IgD-negative memory B cell (primary cell): ENCODE results near the gene TEFM. TPM values are rescaled to one million over a fixed set of nuclear protein-coding genes. Genes with fewer than 3 reads are reported as not detected.
"Not testable (repeated sequence)": the region's sequence is repeated elsewhere in the genome, so short reads cannot be mapped to it uniquely, and the experiment has no call there.

Experiments
- H3K27ac Mint-ChIP-seq, 3 donors: one replicate each; pipeline ENCODE4 v1.8.0; 2020 to 2022; ENCODE audit warnings: mild to moderate bottlenecking in 3 of 3, mixed read lengths in 3 of 3, moderate library complexity in 1 of 3
- H3K27me3 Mint-ChIP-seq: one replicate; pipeline ENCODE4 v1.8.0; 2021; ENCODE audit warnings: mixed read lengths
- H3K36me3 Mint-ChIP-seq: one replicate; pipeline ENCODE4 v1.8.0; 2020; ENCODE audit warnings: mild to moderate bottlenecking, mixed read lengths
- H3K4me1 Mint-ChIP-seq, 3 donors: one replicate each; pipeline ENCODE4 v1.8.0; 2020 to 2022; ENCODE audit warnings: mixed read lengths in 3 of 3, mild to moderate bottlenecking in 1 of 3
- H3K4me3 Mint-ChIP-seq, 4 donors: one replicate each; pipeline ENCODE4 v1.8.0; 2020 to 2022; ENCODE audit warnings: mild to moderate bottlenecking in 4 of 4, mixed read lengths in 4 of 4, moderate library complexity in 3 of 4
- H3K9me3 Mint-ChIP-seq, 3 donors: one replicate each; pipeline ENCODE4 v1.8.0; 2020 to 2021; ENCODE audit warnings: mixed read lengths in 3 of 3, mild to moderate bottlenecking in 1 of 3
- polyA plus RNA-seq: library from polyadenylated mRNA; unstranded; fragments of 300-500 nt; fragmentation: Illumina TruSeq; gene quantifications from one replicate; pipeline ENCODE4 v1.2.3, GENCODE V29; 2021

TEFM gene, protein sequence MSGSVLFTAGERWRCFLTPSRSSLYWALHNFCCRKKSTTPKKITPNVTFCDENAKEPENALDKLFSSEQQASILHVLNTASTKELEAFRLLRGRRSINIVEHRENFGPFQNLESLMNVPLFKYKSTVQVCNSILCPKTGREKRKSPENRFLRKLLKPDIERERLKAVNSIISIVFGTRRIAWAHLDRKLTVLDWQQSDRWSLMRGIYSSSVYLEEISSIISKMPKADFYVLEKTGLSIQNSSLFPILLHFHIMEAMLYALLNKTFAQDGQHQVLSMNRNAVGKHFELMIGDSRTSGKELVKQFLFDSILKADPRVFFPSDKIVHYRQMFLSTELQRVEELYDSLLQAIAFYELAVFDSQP
- polyA plus RNA-seq = 19.0 TPM

DNA sequence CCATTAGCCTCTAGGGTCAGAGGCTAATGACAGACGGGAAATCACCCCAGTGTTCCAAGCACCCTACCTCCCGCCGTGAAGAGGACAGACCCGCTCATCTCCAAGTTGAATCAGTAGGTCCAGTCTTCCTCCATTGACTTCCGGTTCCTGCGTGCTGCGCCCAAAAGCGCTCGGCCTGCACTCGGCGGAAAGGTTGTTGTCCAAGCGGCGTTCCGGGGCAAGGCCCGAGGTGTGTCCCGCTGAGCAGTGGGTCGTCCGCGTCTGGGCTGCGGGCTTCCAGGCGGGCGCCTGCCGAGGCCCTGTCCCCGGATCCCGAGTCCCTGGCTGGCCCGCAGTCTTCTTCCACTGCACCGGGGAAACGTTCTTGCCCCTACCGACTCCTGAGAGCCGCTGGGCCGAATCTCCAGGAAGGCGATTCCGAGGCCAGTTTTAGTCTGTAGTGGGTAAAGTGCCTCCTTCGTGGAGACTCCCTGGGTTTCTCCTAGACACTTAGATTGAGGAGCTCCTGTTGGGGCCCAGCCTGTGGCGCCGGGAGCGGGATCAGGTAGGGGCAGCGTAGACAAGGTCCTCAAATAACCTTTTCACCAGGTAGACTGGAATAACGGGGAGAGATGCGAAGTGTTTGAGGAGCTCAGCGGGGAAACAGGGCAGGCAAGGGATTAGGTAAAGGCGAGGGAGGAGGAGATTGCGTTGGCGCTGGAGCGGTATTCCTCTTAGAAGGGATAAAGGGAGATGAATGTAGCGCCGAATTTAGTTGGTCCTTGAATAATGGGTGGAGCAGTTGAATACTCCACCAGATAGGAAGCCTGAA lies at the start of gene TEFM:
TSS of gene TEFM (minus strand) at position 138 of the 811 bp plus-strand sequence. CDS start at position 98, 40 bp downstream.
- Mint-ChIP-seq H3K36me3 (peaks cover 8% of the 10 kb centered on the region), H3K4me1 (peaks cover 33 to 53% (median 35%) of the 10 kb centered on the region in 3 donors), H3K9me3 (no peaks in the 10 kb centered on the region), H3K27me3 (no peaks in the 10 kb centered on the region), H3K4me3 (peak within 1 kb of the TSS; percentile 94 to 98 (median 96)), H3K27ac (peak within 1 kb of the TSS; percentile 70 to 96 (median 92))

DNA sequence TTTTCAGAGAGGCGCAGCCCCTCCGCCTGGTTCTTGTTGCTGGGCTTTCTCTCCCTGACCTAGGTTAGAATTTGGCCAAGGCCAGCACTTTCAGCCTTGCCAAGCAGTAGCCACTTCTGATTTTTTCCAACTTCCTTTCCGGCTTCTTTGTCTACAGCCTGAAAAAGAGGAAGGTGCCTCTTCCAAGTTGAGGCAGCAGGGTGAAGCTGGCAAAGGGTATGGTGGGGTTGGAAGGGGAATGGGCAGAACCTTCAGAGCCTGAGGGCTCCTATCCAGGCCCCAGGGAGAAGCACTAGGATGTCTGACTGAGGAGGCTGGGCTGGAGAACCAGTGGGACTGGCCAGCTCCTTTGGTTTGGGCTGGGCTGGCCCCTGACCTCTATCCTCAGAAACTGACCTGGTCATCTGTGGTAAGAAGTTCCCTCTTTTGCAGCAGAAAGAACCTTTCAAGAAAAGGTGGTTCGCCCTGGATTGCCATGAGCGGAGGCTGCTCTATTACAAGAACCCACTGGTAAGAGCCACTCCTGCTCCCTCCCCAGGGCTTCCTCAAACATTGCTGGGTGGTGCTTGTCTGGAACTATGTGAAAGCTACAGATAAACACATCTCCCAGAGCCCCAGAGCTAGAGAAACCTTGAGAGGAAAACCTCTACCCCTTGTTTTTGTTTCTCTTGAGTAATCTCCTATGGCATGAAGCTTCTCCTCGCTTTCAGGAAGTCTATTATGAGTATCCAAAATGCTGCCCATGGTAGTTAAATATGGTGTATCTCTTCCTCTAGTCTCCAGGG lies 48.2 kb upstream of the TEFM start:
- peaks cover 36 to 46% (median 44%) of the 10 kb centered on the region in 3 donors for H3K4me1 Mint-ChIP-seq
- H3K9me3 Mint-ChIP-seq = no peaks in the 10 kb centered on the region
- no peaks in the 10 kb centered on the region for H3K36me3 Mint-ChIP-seq
- H3K27ac Mint-ChIP-seq = peak overlapping the region in 2 of 3 donors; percentile 61 to 65
- H3K4me3 Mint-ChIP-seq = peak overlapping the region in 1 of 4 donors; percentile 5
- H3K27me3 Mint-ChIP-seq = no peaks in the 10 kb centered on the region

DNA sequence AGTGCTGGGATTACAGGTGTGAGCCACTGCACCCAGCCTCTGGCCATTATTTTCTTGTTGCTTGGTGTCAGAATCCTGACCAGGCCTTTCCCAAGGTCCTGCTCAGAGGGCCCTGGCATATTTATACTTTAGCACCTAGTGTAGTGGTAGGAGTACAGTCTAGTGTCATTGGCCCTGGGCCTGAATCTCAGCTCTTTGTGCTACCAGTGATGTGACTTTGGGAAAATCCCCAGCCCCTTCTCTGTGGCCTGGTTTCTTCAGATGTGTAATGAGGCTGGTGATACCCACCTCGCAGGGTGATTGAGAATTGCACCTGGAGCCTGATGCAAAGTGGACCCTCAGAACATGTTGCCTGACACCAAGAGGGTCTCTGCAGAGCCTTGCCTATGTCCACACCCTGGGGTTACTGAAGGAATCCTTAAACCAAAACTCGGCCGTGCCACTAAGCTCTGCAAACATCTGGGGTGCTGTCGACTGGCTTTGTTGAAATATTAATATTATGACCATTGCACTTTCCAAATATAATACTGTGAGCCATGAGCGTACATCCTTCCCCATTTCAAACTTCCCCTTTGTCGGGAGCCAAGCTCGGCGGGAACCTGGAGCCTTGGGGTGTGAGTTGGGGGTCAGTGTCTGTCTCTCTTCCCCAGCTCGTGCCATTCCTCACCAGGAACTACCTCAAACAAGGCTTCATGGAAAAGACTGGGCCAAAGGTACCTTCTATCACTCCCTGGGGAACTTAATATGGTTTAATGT lies 46.8 kb upstream of the TEFM start:
- Mint-ChIP-seq H3K4me3 (peak overlapping the region; percentile 15 to 89 (median 62)), H3K27ac (peak overlapping the region; percentile 61 to 89 (median 83)), H3K4me1 (peaks cover 24 to 35% (median 31%) of the 10 kb centered on the region in 3 donors), H3K9me3 (no peaks in the 10 kb centered on the region), H3K36me3 (no peaks in the 10 kb centered on the region), H3K27me3 (no peaks in the 10 kb centered on the region)

DNA sequence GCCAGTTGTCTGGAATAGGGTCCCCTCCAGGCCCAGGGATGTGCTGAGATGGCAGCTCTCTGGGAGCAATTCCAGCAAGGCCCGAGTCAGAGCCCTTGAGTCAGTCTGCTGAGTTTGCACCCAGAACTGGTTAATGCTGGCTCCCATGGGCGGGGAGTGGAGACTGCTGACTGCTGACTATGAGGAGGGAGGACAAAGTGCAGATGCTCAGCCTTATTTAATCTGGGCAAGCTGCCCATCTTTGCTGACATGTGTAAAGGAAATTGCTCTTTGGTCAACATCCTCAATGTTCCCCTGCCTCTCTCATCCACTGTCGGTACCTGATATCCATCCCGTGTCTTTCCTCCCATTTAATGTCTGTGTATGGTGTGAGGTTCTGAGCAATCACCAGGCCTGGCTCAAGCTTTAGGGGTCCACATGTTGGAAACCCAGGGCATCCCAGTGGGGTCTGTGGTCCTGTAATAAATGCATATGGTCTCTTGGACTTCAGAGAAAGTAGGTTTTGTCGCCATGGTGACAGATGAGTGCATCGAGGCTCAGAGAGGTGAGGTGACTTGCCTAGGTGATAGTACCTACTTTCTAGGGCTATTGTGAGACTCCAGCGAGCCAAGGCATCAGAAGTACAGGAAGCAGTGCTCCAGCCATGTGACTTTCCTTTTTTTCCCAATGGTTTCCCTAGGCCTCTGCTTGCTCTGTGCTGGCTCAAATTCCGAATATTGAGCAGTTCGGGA lies 44.8 kb upstream of the TEFM start:
- Mint-ChIP-seq H3K4me1 (peaks cover 24 to 30% (median 25%) of the 10 kb centered on the region in 3 donors), H3K36me3 (no peaks in the 10 kb centered on the region), H3K27ac (no peak overlapping the region), H3K9me3 (no peaks in the 10 kb centered on the region), H3K4me3 (no peak overlapping the region), H3K27me3 (no peaks in the 10 kb centered on the region)

DNA sequence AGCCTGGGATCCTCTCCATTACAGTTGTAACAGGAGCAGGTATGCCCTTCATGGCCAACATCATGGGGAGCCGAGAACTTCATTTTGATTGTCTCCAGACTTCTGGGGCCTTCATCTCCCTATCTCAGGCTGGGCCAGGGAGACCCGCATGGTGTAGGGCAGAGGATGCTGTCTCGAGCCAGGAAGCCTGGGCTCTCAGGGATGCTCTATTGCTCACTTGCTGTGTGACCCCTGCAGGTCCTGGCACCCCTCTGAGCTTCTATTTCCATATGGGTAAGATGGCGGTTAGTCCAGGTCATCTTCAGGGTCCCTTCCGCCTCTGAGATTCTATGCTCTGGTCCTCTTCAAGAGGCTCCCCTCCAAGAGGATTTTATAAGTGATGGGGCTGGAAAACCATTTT lies 44.2 kb upstream of the TEFM start:
- Mint-ChIP-seq H3K4me3 (no peak overlapping the region), H3K4me1 (peaks cover 24 to 30% (median 25%) of the 10 kb centered on the region in 3 donors), H3K27me3 (no peaks in the 10 kb centered on the region), H3K9me3 (no peaks in the 10 kb centered on the region), H3K27ac (no peak overlapping the region), H3K36me3 (no peaks in the 10 kb centered on the region)

DNA sequence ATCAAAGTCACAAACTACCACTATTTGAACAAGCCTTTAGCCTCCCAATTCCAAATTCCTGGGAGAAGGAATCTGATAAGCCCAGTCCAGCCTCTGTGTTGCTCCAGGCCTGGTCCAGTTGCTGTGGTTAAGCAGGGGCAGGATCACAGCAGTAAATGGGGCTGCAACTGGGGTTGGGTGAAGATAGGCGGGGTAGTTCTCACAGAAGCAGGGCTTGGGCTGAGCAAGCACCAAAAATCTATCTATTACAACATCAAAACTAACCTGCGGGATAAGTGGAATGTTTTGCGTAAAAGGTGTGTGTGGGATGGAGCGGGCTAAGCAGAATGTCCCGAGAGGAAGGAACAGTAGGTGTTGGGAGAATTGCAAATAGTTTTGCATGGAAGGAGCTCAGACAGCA lies 41.8 kb upstream of the TEFM start:
- no peak overlapping the region for H3K27ac Mint-ChIP-seq
- peaks cover 9 to 10% (median 9%) of the 10 kb centered on the region in 3 donors for H3K4me1 Mint-ChIP-seq
- no peaks in the 10 kb centered on the region for H3K9me3 Mint-ChIP-seq
- no peak overlapping the region for H3K4me3 Mint-ChIP-seq
- H3K27me3 Mint-ChIP-seq = no peaks in the 10 kb centered on the region
- no peaks in the 10 kb centered on the region for H3K36me3 Mint-ChIP-seq

DNA sequence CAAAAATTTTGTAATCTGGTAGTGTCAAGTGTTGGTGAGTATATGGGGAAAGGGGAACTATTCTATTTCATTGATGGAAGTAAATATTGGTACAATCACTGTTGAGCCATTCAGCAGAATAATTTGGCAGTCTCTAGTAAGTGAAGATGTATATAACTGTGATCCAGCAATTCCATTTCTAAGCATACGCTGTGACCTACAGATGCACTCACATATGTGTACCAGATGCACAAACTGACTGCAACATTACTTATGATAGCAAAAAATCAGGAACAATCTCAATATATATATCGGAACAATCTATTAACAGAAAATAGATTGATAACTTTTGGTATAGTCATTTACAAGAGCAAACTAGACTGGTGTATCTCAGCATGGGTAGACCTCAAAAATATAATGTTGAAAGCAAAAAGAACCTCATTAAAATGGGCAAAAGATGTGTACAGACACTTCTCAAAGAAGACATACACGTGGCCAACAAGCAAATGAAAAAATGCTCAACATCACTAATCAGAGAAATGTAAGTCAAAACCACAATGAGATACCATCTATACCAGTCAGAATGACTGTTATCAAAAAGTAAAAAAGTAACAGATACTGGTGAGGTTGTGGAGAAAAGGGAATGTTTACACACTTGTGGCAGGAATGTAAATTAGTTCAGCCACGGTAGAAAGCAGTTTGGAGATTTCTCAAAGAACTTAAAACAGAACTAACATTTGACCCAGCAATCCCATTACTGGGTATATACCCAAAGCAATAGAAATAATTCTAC lies 36.5 kb upstream of the TEFM start:
- Mint-ChIP-seq H3K4me1 (peaks cover 3 to 22% (median 11%) of the 10 kb centered on the region in 3 donors), H3K36me3 (peaks cover 6% of the 10 kb centered on the region), H3K9me3 (no peaks in the 10 kb centered on the region)

DNA sequence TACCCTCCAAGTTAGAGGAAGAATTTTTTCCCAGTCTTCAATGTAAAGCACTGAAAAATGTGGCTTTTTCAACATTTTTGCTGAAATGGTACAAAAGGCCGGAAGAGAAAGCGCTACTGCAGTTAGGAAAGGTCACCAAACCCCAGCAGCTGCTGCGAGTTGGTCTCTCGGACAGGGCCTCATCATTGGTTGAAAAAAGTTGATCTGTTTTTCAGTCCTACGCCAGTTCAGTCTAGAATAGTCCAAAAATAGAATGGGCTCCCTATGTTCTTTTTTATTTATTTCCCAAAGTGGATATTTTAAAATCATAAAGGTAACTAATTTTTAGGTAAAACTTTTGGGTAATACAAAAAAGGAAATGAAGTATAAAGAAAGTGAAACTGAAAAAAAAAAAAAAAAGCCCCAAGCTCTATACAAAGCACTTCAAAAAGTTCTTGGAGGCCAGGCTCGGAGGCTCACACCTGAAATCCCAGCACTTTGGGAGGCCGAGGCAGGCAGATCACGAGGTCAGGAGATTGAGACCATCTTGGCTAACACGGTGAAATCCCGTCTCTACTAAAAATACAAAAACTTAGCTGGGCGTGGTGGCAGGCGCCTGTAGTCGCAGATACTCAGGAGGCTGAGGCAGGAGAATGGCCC lies 33.1 kb upstream of the TEFM start:
- Mint-ChIP-seq H3K27me3 (no peaks in the 10 kb centered on the region), H3K9me3 (no peaks in the 10 kb centered on the region), H3K4me3 (peak overlapping the region; percentile 67 to 91 (median 85)), H3K27ac (peak overlapping the region; percentile 94 to 98 (median 94)), H3K36me3 (peaks cover 12% of the 10 kb centered on the region), H3K4me1 (peaks cover 3 to 22% (median 11%) of the 10 kb centered on the region in 3 donors)

More for the DNA sequence above, 36.5 kb upstream of the TEFM start:
- Mint-ChIP-seq H3K27me3 (no peaks in the 10 kb centered on the region), H3K4me3 (no peak overlapping the region), H3K27ac (no peak overlapping the region)

DNA sequence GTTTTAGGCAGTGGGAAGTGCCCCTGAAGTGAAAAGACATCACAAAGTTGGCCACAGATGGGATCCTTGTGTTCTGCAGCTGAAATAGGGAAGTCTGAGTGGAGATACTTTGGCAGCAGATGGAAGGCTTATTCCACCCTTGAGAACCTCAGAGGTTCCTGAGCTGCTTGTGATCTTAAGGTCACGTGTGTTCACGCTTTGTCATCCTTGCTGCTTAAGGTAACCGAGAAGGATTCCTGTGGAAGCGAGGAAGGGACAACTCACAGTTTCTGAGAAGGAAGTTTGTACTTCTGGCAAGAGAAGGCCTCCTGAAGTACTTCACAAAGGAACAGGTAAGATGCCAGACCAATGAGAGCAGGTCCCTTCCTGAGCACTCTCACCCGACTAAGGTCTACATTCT lies 27.9 kb upstream of the TEFM start:
- Mint-ChIP-seq H3K27me3 (no peaks in the 10 kb centered on the region), H3K4me3 (no peak overlapping the region), H3K9me3 (no peaks in the 10 kb centered on the region), H3K27ac (no peak overlapping the region), H3K4me1 (peaks cover 0 to 5% (median 4%) of the 10 kb centered on the region in 3 donors), H3K36me3 (peaks cover 6% of the 10 kb centered on the region)

DNA sequence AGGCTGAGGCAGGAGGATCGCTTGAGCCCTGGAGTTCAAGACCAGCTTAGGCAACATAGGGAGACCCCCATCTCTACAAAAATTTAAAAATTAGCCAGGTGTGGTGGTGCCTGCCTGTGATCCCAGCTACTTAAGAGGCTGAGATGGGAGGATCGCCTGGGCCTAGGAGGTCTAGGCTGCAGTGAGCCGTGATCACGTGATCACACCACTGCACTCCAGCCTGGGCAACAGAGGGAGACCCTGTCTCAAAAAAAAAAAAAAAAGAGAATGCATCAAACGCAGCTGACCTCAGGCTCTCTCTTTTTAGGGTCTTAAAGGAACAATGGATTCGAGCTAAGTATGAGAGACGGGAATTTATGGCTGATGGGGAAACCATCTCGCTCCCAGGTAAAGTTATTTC lies 25.5 kb upstream of the TEFM start:
- not testable (repeated sequence) for H3K9me3 Mint-ChIP-seq, H3K4me3 Mint-ChIP-seq, H3K36me3 Mint-ChIP-seq, H3K27me3 Mint-ChIP-seq, H3K4me1 Mint-ChIP-seq
- peak overlapping the region in 1 of 3 donors; percentile 31 for H3K27ac Mint-ChIP-seq

DNA sequence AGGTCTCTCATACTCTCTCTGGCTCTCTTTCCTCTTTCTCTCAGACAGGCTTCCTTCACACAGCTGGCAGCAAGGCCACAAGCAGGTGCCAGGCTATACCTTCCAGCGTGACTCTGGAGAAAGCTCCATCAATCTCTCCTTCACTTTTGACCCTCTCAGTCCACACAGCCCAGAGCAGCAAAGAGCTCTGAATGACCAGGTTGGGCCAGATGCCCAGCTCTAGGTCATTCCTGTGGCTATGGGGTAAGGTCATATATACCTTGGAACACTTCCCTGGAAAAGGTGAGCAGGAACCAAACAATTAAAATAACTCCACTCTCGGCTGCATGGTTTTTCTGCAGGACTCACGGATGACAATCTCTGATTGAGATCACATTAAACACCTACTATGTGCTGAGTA lies 24.5 kb upstream of the TEFM start:
- no peaks in the 10 kb centered on the region for H3K9me3 Mint-ChIP-seq
- H3K27me3 Mint-ChIP-seq = no peaks in the 10 kb centered on the region
- peaks cover 2% of the 10 kb centered on the region for H3K36me3 Mint-ChIP-seq
- H3K27ac Mint-ChIP-seq = peak overlapping the region in 1 of 3 donors; percentile 19
- peaks cover 0 to 7% (median 3%) of the 10 kb centered on the region in 3 donors for H3K4me1 Mint-ChIP-seq
- no peak overlapping the region for H3K4me3 Mint-ChIP-seq

DNA sequence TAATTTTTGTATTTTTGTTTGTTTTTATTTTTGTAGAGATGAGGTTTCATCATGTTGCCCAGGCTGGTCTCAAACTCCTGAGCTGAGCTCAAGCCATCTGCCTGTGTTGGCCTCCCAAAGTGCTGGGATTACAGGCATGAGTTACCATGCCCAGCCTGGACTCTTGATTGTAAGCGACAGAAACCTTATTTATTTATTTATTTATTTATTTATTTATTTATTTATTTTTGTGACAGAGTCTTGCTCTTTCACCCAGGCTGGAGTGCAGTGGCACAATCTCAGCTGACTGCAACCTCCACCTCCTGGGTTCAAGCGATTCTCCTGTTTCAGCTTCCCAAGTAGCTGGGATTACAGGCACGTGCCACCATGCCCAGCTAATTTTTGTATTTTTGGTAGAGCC lies 23.8 kb upstream of the TEFM start:
- H3K4me3 Mint-ChIP-seq = not testable (repeated sequence)

More for the DNA sequence above, 23.8 kb upstream of the TEFM start:
- H3K27ac Mint-ChIP-seq, H3K36me3 Mint-ChIP-seq, H3K27me3 Mint-ChIP-seq, H3K9me3 Mint-ChIP-seq, H3K4me1 Mint-ChIP-seq: not testable (repeated sequence)
